ENCODE results near the gene SUGCT.

Gene SUGCT

DNA sequence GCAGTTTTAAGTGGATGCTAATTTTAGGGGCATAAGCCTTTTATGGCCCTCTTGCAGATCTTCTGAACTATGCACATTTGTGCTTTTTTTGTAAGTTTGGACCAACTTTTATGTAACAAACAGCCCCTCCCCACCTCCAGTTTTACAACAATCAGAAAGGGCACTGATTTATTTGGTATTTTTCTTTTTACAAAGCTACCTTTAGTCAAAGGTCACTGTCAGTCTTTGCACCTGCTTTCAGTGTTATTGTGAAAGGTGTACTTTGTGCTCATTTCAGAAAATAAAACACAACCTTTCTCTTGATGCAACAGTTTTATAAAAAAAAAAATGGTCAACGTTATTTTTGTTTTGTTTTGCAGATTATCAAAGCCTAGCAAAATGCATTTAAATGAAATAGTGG lies 39.6 kb upstream of the SUGCT start:
- no peak overlapping the region for H3K4me3 ChIP-seq (ENCODE audit: low read length)
- no peaks in the 10 kb centered on the region for H3K79me2 ChIP-seq (ENCODE audit: low read length)
- no peak overlapping the region for H3K9ac ChIP-seq (ENCODE audit: low read length)
- H4K20me1 ChIP-seq (ENCODE audit: insufficient read depth, low read length), result no peaks in the 10 kb centered on the region
- TF ChIP-seq, protein P1, sequence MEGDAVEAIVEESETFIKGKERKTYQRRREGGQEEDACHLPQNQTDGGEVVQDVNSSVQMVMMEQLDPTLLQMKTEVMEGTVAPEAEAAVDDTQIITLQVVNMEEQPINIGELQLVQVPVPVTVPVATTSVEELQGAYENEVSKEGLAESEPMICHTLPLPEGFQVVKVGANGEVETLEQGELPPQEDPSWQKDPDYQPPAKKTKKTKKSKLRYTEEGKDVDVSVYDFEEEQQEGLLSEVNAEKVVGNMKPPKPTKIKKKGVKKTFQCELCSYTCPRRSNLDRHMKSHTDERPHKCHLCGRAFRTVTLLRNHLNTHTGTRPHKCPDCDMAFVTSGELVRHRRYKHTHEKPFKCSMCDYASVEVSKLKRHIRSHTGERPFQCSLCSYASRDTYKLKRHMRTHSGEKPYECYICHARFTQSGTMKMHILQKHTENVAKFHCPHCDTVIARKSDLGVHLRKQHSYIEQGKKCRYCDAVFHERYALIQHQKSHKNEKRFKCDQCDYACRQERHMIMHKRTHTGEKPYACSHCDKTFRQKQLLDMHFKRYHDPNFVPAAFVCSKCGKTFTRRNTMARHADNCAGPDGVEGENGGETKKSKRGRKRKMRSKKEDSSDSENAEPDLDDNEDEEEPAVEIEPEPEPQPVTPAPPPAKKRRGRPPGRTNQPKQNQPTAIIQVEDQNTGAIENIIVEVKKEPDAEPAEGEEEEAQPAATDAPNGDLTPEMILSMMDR (IDR thresholded peaks at IDR 0.05; ENCODE audit: low read length), result no peak
- no peak for TF ChIP-seq EZH2 (optimal IDR thresholded peaks at IDR 0.05; ENCODE audit: low read depth, low read length)
- no peak for TF ChIP-seq EZH2phosphoT487 (IDR thresholded peaks at IDR 0.05; ENCODE audit: low read length)
- H3K9me3 ChIP-seq (replicated peaks; ENCODE audit: insufficient read depth, low read length), result no peaks in the 10 kb centered on the region
- no peaks in the 10 kb centered on the region for H3K36me3 ChIP-seq (replicated peaks; ENCODE audit: insufficient read depth, low read length)
- H3K9me2 ChIP-seq (replicated peaks; ENCODE audit: insufficient read depth, low read length), result no peaks in the 10 kb centered on the region
- H3F3A ChIP-seq (ENCODE audit: insufficient read depth, low read length), result no peaks in the 10 kb centered on the region
- H3K27me3 ChIP-seq (replicated peaks; ENCODE audit: insufficient read depth, low read length), result no peaks in the 10 kb centered on the region
- no peak for DNase-seq
- H2AFZ ChIP-seq (ENCODE audit: low read length), result no peak overlapping the region
- H3K4me2 ChIP-seq (ENCODE audit: low read depth, low read length), result no peak overlapping the region
- no peaks in the 10 kb centered on the region for H3K4me1 ChIP-seq (ENCODE audit: low read length)
- no peak overlapping the region for H3K27ac ChIP-seq (ENCODE audit: low read length)

GRCh38 chr7:40095695-40096327 lies 39.0 kb upstream of the SUGCT start:
- no peaks in the 10 kb centered on the region for H3K27me3 ChIP-seq (replicated peaks; ENCODE audit: insufficient read depth, low read length)
- no peaks in the 10 kb centered on the region for H3K9me3 ChIP-seq (replicated peaks; ENCODE audit: insufficient read depth, low read length)
- TF ChIP-seq, protein P1 (IDR thresholded peaks at IDR 0.05; ENCODE audit: low read length), result no peak
- no peak overlapping the region for H3K9ac ChIP-seq (ENCODE audit: low read length)
- H3K27ac ChIP-seq (ENCODE audit: low read length), result no peak overlapping the region
- H3K4me1 ChIP-seq (ENCODE audit: low read length), result no peaks in the 10 kb centered on the region
- no peaks in the 10 kb centered on the region for H3F3A ChIP-seq (ENCODE audit: insufficient read depth, low read length)
- no peak overlapping the region for H2AFZ ChIP-seq (ENCODE audit: low read length)
- DNase-seq, result no peak
- no peaks in the 10 kb centered on the region for H3K79me2 ChIP-seq (ENCODE audit: low read length)
- H3K4me2 ChIP-seq (ENCODE audit: low read depth, low read length), result no peak overlapping the region
- H4K20me1 ChIP-seq (ENCODE audit: insufficient read depth, low read length), result no peaks in the 10 kb centered on the region
- H3K9me2 ChIP-seq (replicated peaks; ENCODE audit: insufficient read depth, low read length), result no peaks in the 10 kb centered on the region
- no peak overlapping the region for H3K4me3 ChIP-seq (ENCODE audit: low read length)
- H3K36me3 ChIP-seq (replicated peaks; ENCODE audit: insufficient read depth, low read length), result no peaks in the 10 kb centered on the region

DNA sequence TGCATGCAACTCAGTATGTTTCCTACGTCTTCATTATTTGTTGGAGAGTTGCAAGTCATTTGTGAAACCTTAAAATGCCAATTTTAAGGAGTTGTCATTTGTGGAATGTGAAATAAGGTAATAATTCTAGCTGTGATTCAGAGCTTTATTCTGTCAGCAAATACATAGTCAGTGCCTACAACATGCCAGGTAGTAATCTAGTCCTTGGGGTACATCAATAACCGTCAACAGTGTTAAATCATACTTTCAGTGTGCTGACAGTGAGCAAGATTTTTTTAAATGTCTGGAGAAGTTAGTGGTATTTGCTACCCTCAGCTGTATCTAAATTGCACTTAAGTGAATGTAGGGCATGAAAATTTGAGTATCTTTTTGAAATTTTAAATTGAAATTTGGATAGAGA lies 37.1 kb upstream of the SUGCT start:
- Histone ChIP-seq H3F3A (ENCODE audit: insufficient read depth, low read length) (no peaks in the 10 kb centered on the region), H3K79me2 (ENCODE audit: low read length) (no peaks in the 10 kb centered on the region), H3K4me2 (ENCODE audit: low read depth, low read length) (no peak overlapping the region), H3K4me1 (ENCODE audit: low read length) (no peaks in the 10 kb centered on the region), H3K36me3 (replicated peaks; ENCODE audit: insufficient read depth, low read length) (no peaks in the 10 kb centered on the region), H3K9me3 (replicated peaks; ENCODE audit: insufficient read depth, low read length) (no peaks in the 10 kb centered on the region), H3K9me2 (replicated peaks; ENCODE audit: insufficient read depth, low read length) (no peaks in the 10 kb centered on the region), H3K27ac (ENCODE audit: low read length) (no peak overlapping the region), H3K27me3 (replicated peaks; ENCODE audit: insufficient read depth, low read length) (no peaks in the 10 kb centered on the region), H4K20me1 (ENCODE audit: insufficient read depth, low read length) (no peaks in the 10 kb centered on the region), H3K4me3 (ENCODE audit: low read length) (no peak overlapping the region), H3K9ac (ENCODE audit: low read length) (no peak overlapping the region), H2AFZ (ENCODE audit: low read length) (no peak overlapping the region)
- TF ChIP-seq EZH2phosphoT487 (IDR thresholded peaks at IDR 0.05; ENCODE audit: low read length) (no peak), EZH2 (optimal IDR thresholded peaks at IDR 0.05; ENCODE audit: low read depth, low read length) (no peak)
- TF ChIP-seq, protein P1 (IDR thresholded peaks at IDR 0.05; ENCODE audit: low read length), result no peak
- no peak for DNase-seq
